HUES6 (cell line): ENCODE results near the gene OLFM1.

Experiments
- H3K27ac ChIP-seq: 2 replicates; pipeline ENCODE4 v1.7.0; 2013; ENCODE audit warnings: low read depth, mild to moderate bottlenecking, low read length, inconsistent platforms
- H3K27me3 ChIP-seq: 2 replicates; pipeline ENCODE4 v1.6.1; 2013; ENCODE audit warnings: low read length; ENCODE audit not compliant: control insufficient read depth, insufficient read depth
- H3K36me3 ChIP-seq: 2 replicates; pipeline ENCODE4 v1.6.1; 2013; ENCODE audit warnings: low read length; ENCODE audit not compliant: control insufficient read depth, insufficient read depth
- H3K4me1 ChIP-seq: 2 replicates; pipeline ENCODE4 v1.6.1; 2013; ENCODE audit warnings: low read length; ENCODE audit not compliant: control insufficient read depth, insufficient read depth
- H3K4me3 ChIP-seq: 2 replicates; pipeline ENCODE4 v1.5.1; 2013; ENCODE audit warnings: low read depth, low read length
- H3K9ac ChIP-seq: one replicate; pipeline ENCODE4 v1.6.1; 2013; ENCODE audit warnings: mild to moderate bottlenecking, low read length
- H3K9me3 ChIP-seq: 2 replicates; pipeline ENCODE4 v1.6.1; 2013; ENCODE audit warnings: low read depth, low read length; ENCODE audit not compliant: control insufficient read depth, insufficient read depth

Gene OLFM1

GRCh38 chr9:135070198-135070951 lies 17.1 kb upstream of the OLFM1 start:
- peaks cover 4% of the 10 kb centered on the region for H3K9me3 ChIP-seq
- no peaks in the 10 kb centered on the region for H3K36me3 ChIP-seq
- H3K4me1 ChIP-seq, result peaks cover 8% of the 10 kb centered on the region; the same call in 1 of the 2 replicates
- H3K9ac ChIP-seq, result no peak overlapping the region
- H3K27me3 ChIP-seq, result peaks cover 33% of the 10 kb centered on the region
- H3K4me3 ChIP-seq, result no peak overlapping the region
- no peak overlapping the region for H3K27ac ChIP-seq

- no peak overlapping the region for H3K9ac ChIP-seq
- peaks cover 11% of the 10 kb centered on the region; the same call in 1 of the 2 replicates for H3K4me1 ChIP-seq
- peaks cover 40% of the 10 kb centered on the region for H3K27me3 ChIP-seq
- H3K36me3 ChIP-seq, result no peaks in the 10 kb centered on the region
- H3K9me3 ChIP-seq, result no peaks in the 10 kb centered on the region
- no peak overlapping the region for H3K27ac ChIP-seq
- H3K4me3 ChIP-seq, result no peak overlapping the region
Observed at GRCh38 chr9:135070964-135071735, 16.3 kb upstream of the OLFM1 start.

- Histone ChIP-seq H3K27me3 (peaks cover 46% of the 10 kb centered on the region), H3K27ac (no peak overlapping the region), H3K9me3 (no peaks in the 10 kb centered on the region), H3K9ac (no peak overlapping the region), H3K36me3 (no peaks in the 10 kb centered on the region), H3K4me1 (peaks cover 15% of the 10 kb centered on the region; the same call in 1 of the 2 replicates), H3K4me3 (no peak overlapping the region)
Observed at GRCh38 chr9:135073081-135073740, 14.3 kb upstream of the OLFM1 start.

GRCh38 chr9:135073741-135074305 lies 13.6 kb upstream of the OLFM1 start:
- no peak overlapping the region for H3K9ac ChIP-seq
- no peaks in the 10 kb centered on the region for H3K9me3 ChIP-seq
- H3K27ac ChIP-seq, result no peak overlapping the region
- H3K36me3 ChIP-seq, result no peaks in the 10 kb centered on the region
- H3K4me1 ChIP-seq, result peaks cover 15% of the 10 kb centered on the region; the same call in 1 of the 2 replicates
- no peak overlapping the region for H3K4me3 ChIP-seq
- peaks cover 46% of the 10 kb centered on the region for H3K27me3 ChIP-seq

DNA sequence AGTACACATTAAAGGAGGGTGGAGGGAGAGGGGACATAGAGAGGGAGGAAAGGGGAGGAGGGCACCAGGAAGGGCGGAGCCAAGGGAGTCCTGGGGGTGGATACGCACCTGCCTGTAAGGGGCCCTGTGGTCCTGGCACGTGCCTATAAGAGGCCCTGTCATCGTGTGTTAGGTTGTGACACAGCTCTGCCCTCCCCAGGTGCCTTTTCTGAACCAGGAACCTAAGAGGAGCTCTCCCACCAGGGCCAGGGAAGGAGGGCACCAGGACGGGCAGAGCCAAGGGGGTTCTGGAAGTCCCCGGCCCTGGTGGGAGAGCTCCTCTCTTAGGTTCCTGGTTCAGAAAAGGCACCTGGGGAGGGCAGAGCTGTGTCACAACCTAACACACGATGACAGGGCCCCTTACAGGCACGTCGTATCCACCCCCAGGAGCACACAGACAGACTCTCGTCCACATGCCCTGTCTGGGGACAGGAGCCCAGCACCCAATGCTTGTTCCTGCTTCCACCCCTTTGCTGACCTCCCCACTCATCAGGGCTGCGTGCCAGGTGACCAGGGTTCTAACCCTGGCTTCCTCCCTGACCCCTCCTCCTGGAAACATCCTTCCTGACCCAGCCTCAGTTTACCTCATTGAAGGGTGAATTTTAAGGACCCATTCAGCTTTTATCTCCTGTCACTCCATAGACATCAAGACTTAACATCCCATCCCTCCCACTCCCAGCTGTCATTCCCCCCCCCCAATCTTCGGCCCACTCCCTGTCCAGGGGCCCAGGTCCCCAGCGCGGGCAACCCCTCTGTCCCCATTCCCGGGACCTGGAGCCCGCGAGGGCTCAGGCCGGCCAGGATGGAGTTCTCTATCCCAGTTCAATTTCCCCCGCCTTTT lies 12.9 kb upstream of the OLFM1 start:
- H3K36me3 ChIP-seq, result no peaks in the 10 kb centered on the region
- H3K27me3 ChIP-seq, result peaks cover 47% of the 10 kb centered on the region
- H3K4me3 ChIP-seq, result peak overlapping the region; percentile 72
- peaks cover 15% of the 10 kb centered on the region; the same call in 1 of the 2 replicates for H3K4me1 ChIP-seq
- H3K27ac ChIP-seq, result no peak overlapping the region
- no peaks in the 10 kb centered on the region for H3K9me3 ChIP-seq
- no peak overlapping the region for H3K9ac ChIP-seq

GRCh38 chr9:135075234-135076142 lies 12.0 kb upstream of the OLFM1 start:
- peaks cover 7% of the 10 kb centered on the region; the same call in 1 of the 2 replicates for H3K4me1 ChIP-seq
- H3K9me3 ChIP-seq, result no peaks in the 10 kb centered on the region
- peak overlapping the region; percentile 72 for H3K4me3 ChIP-seq
- no peaks in the 10 kb centered on the region for H3K36me3 ChIP-seq
- H3K27me3 ChIP-seq, result peaks cover 40% of the 10 kb centered on the region
- H3K9ac ChIP-seq, result no peak overlapping the region
- H3K27ac ChIP-seq, result no peak overlapping the region

DNA sequence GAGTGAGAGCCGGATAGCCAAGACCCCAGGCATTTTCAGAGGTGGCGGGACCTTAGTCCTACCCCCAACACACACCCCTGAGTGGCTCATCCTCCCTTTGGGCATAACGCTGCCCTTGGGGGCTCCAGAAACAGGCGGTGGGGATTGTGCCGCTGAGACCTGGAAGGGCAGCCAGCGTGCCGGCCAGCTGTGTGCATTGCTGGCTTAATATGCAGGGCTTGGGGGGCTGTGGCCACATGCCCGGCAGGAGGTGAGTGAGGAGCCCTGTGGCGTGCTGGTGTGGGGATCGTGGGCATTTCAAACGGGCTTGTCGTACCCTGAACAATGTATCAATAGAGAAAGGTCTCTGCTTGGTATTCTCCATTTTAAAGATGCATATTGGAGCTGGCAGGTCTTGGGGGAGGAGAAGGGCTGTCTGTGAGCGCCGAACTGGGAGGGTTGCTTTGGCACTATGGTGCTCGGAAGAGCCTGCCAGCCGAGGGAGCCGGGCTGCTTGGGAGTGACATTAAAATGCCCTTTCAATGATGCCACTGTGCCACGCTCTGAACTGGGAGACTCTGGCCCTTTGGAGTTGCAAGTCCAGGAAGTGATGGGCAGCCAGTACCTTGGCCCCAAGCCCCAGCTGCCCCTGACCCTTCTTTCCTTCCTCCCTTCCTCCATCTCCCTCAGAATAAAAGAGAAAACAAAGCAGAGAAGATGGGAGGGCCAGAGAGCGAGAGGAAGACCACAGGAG lies 11.2 kb upstream of the OLFM1 start:
- Histone ChIP-seq H3K4me3 (peak overlapping the region; percentile 72), H3K9ac (no peak overlapping the region), H3K36me3 (no peaks in the 10 kb centered on the region), H3K27me3 (peaks cover 36% of the 10 kb centered on the region), H3K4me1 (peaks cover 7% of the 10 kb centered on the region; the same call in 1 of the 2 replicates), H3K27ac (no peak overlapping the region), H3K9me3 (no peaks in the 10 kb centered on the region)

GRCh38 chr9:135076876-135077430 lies 10.5 kb upstream of the OLFM1 start:
- Histone ChIP-seq H3K36me3 (no peaks in the 10 kb centered on the region), H3K27ac (no peak overlapping the region), H3K4me3 (no peak overlapping the region), H3K27me3 (peaks cover 36% of the 10 kb centered on the region), H3K9me3 (no peaks in the 10 kb centered on the region), H3K9ac (no peak overlapping the region), H3K4me1 (peaks cover 7% of the 10 kb centered on the region; the same call in 1 of the 2 replicates)
